OCI-LY1 (cell line): Measurements from ENCODE around the gene ITGA2.
A peak's percentile ranks its signal among the peaks of the same experiment; 100 is the strongest.
"Not testable (repeated sequence)": the region's sequence is repeated elsewhere in the genome, so short reads cannot be mapped to it uniquely, and the experiment has no call there.

Experiments
- H2AFZ ChIP-seq: fragments of 200-600 bp; sonication (generic), shearing (Covaris generic); 2 replicates; pipeline ENCODE4 v1.6.0; 2014; ENCODE audit warnings: antibody characterized with exemption, mild to moderate bottlenecking, low read length
- H3F3A ChIP-seq: fragments of 200-600 bp; sonication (generic), shearing (Covaris generic); 2 replicates; pipeline ENCODE4 v1.6.0; 2014; ENCODE audit warnings: mild to moderate bottlenecking, antibody characterized with exemption, low read length, moderate library complexity; ENCODE audit not compliant: insufficient read depth
- H3K27ac ChIP-seq: fragments of 200-600 bp; sonication (generic); 2 replicates; pipeline ENCODE4 v1.5.1; 2014; ENCODE audit warnings: low read length, mixed run types, mild to moderate bottlenecking, low read depth; ENCODE audit not compliant: poor library complexity, severe bottlenecking
- H3K27me3 ChIP-seq: fragments of 200-600 bp; sonication (generic); 2 replicates; pipeline ENCODE4 v1.6.0; 2014; ENCODE audit warnings: antibody characterized with exemption, mild to moderate bottlenecking, low read length, moderate library complexity; ENCODE audit not compliant: insufficient read depth
- H3K36me3 ChIP-seq: fragments of 200-600 bp; sonication (generic); 2 replicates; pipeline ENCODE4 v1.6.1; 2014; ENCODE audit warnings: mild to moderate bottlenecking, antibody characterized with exemption, low read length, moderate library complexity, mixed read lengths; ENCODE audit not compliant: insufficient read depth
- H3K4me1 ChIP-seq: fragments of 200-600 bp; sonication (generic); 2 replicates; pipeline ENCODE4 v1.5.1; 2014; ENCODE audit warnings: mild to moderate bottlenecking, low read length, moderate library complexity; ENCODE audit not compliant: insufficient read depth, severe bottlenecking
- H3K4me2 ChIP-seq: fragments of 200-600 bp; sonication (generic), shearing (Covaris generic); 2 replicates; pipeline ENCODE4 v1.6.1; 2014; ENCODE audit warnings: low read length
- H3K4me3 ChIP-seq: fragments of 200-600 bp; sonication (generic); 2 replicates; pipeline ENCODE4 v1.5.1; 2014; ENCODE audit warnings: low read length, low read depth, mild to moderate bottlenecking, mixed read lengths; ENCODE audit not compliant: poor library complexity, severe bottlenecking
- H3K79me2 ChIP-seq: fragments of 200-600 bp; shearing (Covaris generic); 2 replicates; pipeline ENCODE4 v1.6.1; 2016; ENCODE audit warnings: mixed run types, low read length, mixed read lengths; ENCODE audit not compliant: insufficient read depth
- H3K9ac ChIP-seq: fragments of 200-600 bp; sonication (generic), shearing (Covaris generic); 2 replicates; pipeline ENCODE4 v1.6.1; 2014; ENCODE audit warnings: mild to moderate bottlenecking, low read length, mixed read lengths
- H3K9me2 ChIP-seq: fragments of 200-600 bp; sonication (generic), shearing (Covaris generic); 2 replicates; pipeline ENCODE4 v1.6.1; 2014; ENCODE audit warnings: low read depth, mild to moderate bottlenecking, low read length, mixed read lengths
- H3K9me3 ChIP-seq: fragments of 200-600 bp; shearing (Covaris generic); 2 replicates; pipeline ENCODE4 v1.6.1; 2014; ENCODE audit warnings: low read length, mixed read lengths
- H4K20me1 ChIP-seq: fragments of 200-600 bp; sonication (generic), shearing (Covaris generic); 2 replicates; pipeline ENCODE4 v1.6.0; 2016; ENCODE audit warnings: mild to moderate bottlenecking, low read length; ENCODE audit not compliant: insufficient read depth
- EZH2 ChIP-seq: fragments of 200-600 bp; sonication (generic), shearing (Covaris generic); IDR thresholded peaks from 2 replicates; pipeline ENCODE4 v1.8.0; 2017; ENCODE audit warnings: borderline replicate concordance, mixed run types, mild to moderate bottlenecking, antibody characterized with exemption, low read length, moderate library complexity, mixed read lengths
- TF ChIP-seq, protein P1 (sequence below): fragments of 200-600 bp; sonication (generic), shearing (Covaris generic); IDR thresholded peaks from 2 replicates; pipeline ENCODE4 v1.5.1; 2017; ENCODE audit warnings: mild to moderate bottlenecking, antibody characterized with exemption, low read length, moderate library complexity, mixed read lengths

The ITGA2 gene

DNA sequence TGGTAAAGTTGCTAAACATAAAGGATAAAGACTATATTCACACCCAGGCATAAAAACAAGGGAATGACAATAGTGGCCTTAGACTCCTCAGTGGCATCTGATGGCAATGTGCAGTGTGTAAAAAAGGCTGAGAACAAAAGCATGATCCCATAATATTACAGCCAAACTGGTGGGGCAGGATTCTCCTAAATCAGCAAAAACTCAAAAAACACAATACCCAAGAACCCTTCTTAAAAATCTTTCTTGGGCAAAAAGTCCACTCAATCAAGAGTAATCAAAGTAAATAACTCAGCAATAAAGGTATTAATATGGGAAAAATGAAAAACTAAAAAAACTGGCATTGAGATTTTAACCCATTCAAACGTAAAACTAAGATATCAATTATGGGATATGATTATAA, 122.0 kb downstream of the ITGA2 start:
- Histone ChIP-seq H3K9ac (no peak overlapping the region), H4K20me1 (no peaks in the 10 kb centered on the region), H3K9me2 (no peaks in the 10 kb centered on the region), H3K27me3 (no peaks in the 10 kb centered on the region), H3F3A (no peaks in the 10 kb centered on the region), H3K27ac (no peak overlapping the region), H3K4me3 (peak overlapping the region; percentile 87), H3K79me2 (no peaks in the 10 kb centered on the region), H3K4me1 (peaks cover 27% of the 10 kb centered on the region), H3K9me3 (peaks cover 4% of the 10 kb centered on the region; the same call in 1 of the 2 replicates), H2AFZ (no peak overlapping the region), H3K36me3 (peaks cover 17% of the 10 kb centered on the region), H3K4me2 (peak overlapping the region; percentile 99)
- TF ChIP-seq, protein P1, sequence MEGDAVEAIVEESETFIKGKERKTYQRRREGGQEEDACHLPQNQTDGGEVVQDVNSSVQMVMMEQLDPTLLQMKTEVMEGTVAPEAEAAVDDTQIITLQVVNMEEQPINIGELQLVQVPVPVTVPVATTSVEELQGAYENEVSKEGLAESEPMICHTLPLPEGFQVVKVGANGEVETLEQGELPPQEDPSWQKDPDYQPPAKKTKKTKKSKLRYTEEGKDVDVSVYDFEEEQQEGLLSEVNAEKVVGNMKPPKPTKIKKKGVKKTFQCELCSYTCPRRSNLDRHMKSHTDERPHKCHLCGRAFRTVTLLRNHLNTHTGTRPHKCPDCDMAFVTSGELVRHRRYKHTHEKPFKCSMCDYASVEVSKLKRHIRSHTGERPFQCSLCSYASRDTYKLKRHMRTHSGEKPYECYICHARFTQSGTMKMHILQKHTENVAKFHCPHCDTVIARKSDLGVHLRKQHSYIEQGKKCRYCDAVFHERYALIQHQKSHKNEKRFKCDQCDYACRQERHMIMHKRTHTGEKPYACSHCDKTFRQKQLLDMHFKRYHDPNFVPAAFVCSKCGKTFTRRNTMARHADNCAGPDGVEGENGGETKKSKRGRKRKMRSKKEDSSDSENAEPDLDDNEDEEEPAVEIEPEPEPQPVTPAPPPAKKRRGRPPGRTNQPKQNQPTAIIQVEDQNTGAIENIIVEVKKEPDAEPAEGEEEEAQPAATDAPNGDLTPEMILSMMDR, result no peak
- no peak for TF ChIP-seq EZH2

DNA sequence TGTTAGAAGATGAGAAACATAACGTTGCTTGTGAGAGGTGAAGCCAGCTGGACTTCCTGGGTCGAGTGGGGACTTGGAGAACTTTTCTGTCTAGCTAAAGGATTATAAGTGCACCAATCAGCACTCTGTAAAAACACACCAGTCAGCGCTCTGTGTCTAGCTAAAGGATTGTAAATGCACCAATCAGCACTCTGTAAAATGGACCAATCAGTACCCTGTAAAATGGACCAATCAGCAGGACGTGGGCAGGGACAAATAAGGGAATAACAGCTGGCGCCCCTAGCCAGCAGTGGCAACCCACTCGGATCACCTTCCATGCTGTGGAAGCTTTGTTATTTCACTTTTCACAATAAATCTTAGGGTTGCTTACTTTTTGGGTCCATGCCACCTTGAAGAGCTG, 123.2 kb downstream of the ITGA2 start:
- not testable (repeated sequence) for H3K9ac ChIP-seq, H4K20me1 ChIP-seq, H3K9me2 ChIP-seq, H3K36me3 ChIP-seq, H3K27me3 ChIP-seq, H3K9me3 ChIP-seq, H2AFZ ChIP-seq, H3K4me3 ChIP-seq, H3K79me2 ChIP-seq, H3K4me2 ChIP-seq, H3F3A ChIP-seq, H3K27ac ChIP-seq
- peaks cover 27% of the 10 kb centered on the region for H3K4me1 ChIP-seq

DNA sequence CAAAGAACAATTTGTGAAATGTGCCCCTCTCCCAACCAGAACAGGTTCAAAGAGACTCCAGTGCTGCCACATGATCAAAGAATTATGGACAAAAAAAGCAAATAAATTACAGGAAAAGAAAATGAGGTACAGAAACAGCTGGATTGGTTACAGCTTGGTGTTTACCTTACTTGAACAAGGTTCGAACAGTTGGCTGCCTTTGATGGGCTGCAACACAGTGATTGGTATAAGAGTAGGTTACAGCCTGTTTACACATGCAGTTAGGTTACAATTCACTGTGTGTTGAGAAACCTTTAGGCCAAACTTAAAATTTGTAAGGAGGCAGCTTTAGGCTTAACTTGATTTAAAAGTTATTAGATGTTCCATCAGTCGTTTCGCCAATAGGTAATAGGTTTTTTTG, 123.8 kb downstream of the ITGA2 start:
- Histone ChIP-seq H3K36me3 (0 out of 2 replicates have a peak, but pooled peaks cover under 1% of the 10 kb centered on the region), H3K27me3 (no peaks in the 10 kb centered on the region), H3K9me3 (peaks cover 4% of the 10 kb centered on the region; the same call in 1 of the 2 replicates), H3K4me2 (no peak overlapping the region), H3F3A (no peaks in the 10 kb centered on the region), H3K79me2 (no peaks in the 10 kb centered on the region), H3K4me3 (no peak overlapping the region), H3K9ac (no peak overlapping the region), H4K20me1 (no peaks in the 10 kb centered on the region), H3K27ac (no peak overlapping the region), H3K9me2 (no peaks in the 10 kb centered on the region), H3K4me1 (peaks cover 23% of the 10 kb centered on the region), H2AFZ (no peak overlapping the region)
- TF ChIP-seq EZH2, result no peak
- TF ChIP-seq, protein P1, result no peak

DNA sequence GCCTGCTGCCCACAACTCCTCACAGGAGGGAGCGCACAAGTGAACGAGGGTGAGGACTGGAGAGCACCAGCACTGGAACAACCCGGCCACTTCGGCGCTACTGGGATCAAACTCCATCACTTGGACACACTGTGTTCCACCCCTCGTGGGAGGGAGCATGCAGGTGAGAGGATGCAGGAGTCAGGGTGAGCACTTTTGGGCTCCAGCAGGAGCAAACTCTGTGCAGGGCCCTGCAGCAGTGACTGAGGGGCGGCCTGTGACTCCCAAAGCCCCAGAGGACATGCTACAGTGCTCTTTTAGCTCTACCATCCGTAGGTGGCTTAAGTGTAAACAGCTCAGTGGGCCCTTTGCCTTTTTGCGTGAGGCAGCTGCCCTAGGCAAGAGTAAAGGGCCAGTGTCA, 124.8 kb downstream of the ITGA2 start:
- no peaks in the 10 kb centered on the region for H3F3A ChIP-seq
- H3K4me3 ChIP-seq, result no peak overlapping the region
- no peaks in the 10 kb centered on the region for H3K79me2 ChIP-seq
- H3K27me3 ChIP-seq, result no peaks in the 10 kb centered on the region
- H3K9me2 ChIP-seq, result no peaks in the 10 kb centered on the region
- H3K36me3 ChIP-seq, result no peaks in the 10 kb centered on the region
- TF ChIP-seq, protein P1, result no peak
- TF ChIP-seq EZH2, result no peak
- peaks cover 12% of the 10 kb centered on the region for H3K4me1 ChIP-seq
- no peak overlapping the region for H3K4me2 ChIP-seq
- peaks cover 4% of the 10 kb centered on the region; the same call in 1 of the 2 replicates for H3K9me3 ChIP-seq
- H3K9ac ChIP-seq, result no peak overlapping the region
- H4K20me1 ChIP-seq, result no peaks in the 10 kb centered on the region
- no peak overlapping the region for H3K27ac ChIP-seq
- no peak overlapping the region for H2AFZ ChIP-seq
